ENCODE measurements around the gene ME3.

The ME3 gene

DNA sequence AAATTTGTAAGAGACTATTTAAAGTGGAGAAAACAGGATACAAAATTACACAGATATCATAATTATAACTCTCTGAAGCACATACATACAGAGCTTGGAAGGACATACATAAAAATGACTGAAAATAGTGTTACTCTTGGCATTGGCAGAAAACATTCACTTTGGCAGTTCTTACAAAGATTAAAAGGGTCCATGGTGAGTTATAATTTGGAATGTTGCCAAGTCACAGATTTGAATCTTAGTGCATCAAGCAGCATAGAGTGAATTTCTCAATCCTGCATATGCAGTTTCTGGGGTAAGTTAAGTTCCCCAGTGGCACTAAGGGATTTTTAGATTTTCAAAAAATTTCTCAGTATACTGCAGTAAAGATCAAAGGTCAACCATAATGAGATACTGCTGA, 181.8 kb downstream of the ME3 start:
- TF ChIP-seq, protein P1, sequence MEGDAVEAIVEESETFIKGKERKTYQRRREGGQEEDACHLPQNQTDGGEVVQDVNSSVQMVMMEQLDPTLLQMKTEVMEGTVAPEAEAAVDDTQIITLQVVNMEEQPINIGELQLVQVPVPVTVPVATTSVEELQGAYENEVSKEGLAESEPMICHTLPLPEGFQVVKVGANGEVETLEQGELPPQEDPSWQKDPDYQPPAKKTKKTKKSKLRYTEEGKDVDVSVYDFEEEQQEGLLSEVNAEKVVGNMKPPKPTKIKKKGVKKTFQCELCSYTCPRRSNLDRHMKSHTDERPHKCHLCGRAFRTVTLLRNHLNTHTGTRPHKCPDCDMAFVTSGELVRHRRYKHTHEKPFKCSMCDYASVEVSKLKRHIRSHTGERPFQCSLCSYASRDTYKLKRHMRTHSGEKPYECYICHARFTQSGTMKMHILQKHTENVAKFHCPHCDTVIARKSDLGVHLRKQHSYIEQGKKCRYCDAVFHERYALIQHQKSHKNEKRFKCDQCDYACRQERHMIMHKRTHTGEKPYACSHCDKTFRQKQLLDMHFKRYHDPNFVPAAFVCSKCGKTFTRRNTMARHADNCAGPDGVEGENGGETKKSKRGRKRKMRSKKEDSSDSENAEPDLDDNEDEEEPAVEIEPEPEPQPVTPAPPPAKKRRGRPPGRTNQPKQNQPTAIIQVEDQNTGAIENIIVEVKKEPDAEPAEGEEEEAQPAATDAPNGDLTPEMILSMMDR (IDR thresholded peaks at IDR 0.05), result no peak

DNA sequence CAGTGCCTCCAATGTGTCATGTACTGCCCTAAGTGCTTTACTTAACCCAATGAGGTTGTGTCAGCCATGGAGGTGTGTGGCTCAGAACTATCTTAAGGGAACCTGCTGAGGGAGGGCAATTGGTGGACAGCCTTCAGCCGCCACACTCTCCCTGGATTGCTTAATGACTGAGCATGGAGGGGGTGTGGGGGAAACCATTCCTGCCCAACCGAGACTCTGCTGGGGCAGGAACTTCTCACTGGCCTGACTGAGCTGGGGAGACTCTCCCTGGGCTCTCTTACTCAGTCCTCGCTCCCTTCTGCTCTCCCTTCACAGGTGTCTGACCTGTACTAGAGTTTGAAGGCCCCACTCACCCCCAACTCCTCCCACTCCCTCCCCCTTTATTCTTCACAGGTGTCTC, 183.0 kb downstream of the ME3 start:
- TF ChIP-seq, protein P1 (IDR thresholded peaks at IDR 0.05), result no peak

DNA sequence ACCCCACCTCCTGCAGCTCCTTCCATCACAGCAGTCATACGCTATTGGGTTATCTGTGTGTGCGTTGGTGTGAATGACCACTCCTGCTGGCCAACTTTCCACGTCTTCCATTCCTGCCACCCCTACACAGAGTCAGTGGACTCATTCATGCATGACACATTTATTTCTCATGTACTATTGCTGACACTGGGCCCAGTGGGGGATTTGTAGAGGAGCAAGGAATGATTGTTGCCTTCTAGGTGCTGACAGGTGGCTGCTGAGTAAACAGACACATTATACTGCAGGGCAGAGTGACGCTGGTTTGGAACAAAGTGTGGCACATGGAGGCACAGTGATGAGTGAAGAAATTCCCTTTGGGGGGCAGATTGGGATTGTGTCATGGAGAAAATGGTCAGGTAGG, 183.9 kb downstream of the ME3 start:
- TF ChIP-seq, protein P1 (IDR thresholded peaks at IDR 0.05), result no peak

DNA sequence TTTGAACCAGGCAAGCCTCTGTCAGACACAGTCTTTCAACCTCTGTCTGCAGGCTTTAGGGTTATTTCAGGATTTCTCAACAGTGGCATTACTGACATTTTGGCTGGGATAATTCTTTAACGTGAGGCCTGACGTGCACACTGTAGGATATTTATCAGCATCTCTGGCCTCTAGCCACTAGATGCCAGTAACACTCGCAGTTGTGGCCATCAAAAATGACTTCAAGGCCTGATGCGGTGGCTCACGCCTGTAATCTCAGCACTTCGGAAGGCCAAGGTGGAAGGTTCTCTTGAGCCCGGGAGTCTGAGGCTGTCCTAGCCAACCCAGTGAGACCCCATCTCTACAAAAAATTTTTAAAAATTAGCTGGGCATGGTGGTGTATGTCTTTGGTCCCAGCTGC, 184.7 kb downstream of the ME3 start:
- TF ChIP-seq, protein P1 (IDR thresholded peaks at IDR 0.05), result no peak

DNA sequence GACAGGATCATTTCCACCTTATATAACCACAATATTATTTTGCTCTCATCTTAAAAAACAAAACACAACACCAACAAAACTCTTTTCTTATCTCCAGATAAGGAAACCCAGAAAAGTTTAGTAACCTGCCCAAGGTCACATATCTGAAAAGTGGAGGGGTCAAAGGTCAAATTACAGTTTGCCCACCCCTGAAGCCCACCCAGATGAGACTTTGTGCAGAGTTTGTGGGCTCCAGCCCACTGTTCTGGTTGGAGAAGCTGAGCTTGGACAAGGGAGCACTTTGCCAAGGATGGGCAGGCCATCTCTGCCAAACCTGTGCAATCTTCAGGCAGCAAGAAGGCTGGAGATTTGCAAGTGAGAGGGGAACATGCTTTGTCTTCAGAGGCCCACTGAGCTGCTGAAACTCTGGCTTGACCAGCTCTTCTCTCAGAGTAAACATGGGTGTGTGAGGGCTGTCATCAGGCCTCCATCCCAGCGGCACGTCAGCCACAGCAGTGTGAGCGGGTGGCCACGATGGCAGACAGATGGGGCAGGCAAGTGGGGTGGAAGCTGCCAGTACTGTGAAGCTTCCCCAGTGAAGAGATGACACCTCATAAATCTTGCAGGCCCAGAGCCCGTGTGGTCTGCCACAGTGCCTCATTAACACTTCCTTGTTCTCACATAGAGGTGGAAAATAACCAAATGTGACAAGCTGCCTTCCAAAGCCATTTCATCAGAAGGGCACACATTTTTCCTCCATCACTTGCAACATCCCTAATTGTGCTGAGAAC, 186.0 kb downstream of the ME3 start:
- TF ChIP-seq, protein P1 (IDR thresholded peaks at IDR 0.05), result no peak

DNA sequence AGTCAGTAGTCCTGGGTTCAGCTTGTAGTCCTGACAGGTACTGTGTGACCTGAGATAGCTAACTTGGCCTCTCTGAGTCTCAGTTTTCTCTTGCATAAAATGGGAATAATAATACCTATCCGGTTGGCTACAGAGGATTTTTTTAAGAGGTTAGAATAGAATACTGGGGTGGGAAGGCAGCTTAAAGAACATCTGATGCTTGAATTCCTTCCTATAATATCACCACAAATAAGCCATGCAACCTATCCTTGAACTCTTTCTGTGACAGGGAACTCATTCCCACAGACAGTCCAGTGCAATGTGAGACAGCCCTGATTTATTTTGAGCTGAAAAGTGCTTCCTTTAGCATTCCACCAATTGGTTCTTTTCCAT, 187.6 kb downstream of the ME3 start:
- TF ChIP-seq, protein P1 (IDR thresholded peaks at IDR 0.05), result no peak

DNA sequence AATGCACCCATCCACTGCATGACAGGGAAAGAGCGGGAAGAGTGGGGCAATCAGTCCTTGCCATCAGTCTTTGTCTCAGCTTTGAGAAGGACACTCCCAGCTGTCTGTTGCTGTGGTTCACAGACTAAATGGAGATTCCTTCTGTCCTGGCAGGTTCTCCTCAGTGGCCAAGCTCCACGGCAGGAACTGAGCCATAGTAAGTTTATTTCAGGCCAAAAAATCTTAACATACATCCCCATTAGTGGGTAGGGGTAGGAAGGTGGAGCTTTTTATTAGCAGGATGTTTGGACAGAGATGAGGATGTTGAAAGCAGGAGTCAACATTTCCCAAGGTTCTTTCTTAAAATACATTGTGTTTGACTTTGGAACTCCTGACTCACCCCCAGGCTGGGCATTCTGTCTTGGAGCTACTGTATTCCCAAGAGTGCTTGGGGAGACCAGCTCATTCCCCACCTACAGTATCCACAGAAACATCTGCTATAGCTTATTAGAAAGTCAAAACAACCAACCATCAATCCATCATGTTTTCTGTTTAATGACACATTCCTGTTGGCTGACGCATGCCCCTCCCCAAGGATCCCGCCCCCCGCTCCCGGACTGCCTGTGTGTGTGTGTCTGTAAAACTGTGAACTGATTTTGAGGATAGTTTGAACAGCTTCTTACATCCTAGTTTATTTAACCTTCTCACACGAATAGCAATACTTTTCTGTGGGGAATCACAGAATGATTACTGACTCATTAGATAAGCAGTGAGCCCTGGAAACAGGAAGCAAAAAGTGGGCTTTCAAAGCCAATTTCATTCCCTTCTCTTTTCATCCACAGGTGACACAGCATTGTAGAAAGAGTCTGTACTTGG, 188.2 kb downstream of the ME3 start:
- TF ChIP-seq, protein P1 (IDR thresholded peaks at IDR 0.05), result no peak

Measured in LNCAP (cell line).